RWPE2 (cell line): ENCODE data around the gene LAIR1.

Experiments
- ATAC-seq: fragments of 200-7000 bp; cut with Tn5 transposase; 3 replicates; pipeline ENCODE4 v1.9.1; 2021; ENCODE audit warnings: low read depth
- DNase-seq: peaks from one replicate; pipeline ENCODE4 v3.0.0-alpha.2; 2020; ENCODE audit warnings: low spot score
- H3K27ac ChIP-seq: fragments of 450-650 bp; 2 replicates; pipeline ENCODE4 v1.5.1; 2017; ENCODE audit warnings: mild to moderate bottlenecking; ENCODE audit not compliant: poor library complexity, severe bottlenecking
- H3K27me3 ChIP-seq: fragments of 250-450 bp; sonication (Bioruptor Pico); 2 replicates; pipeline ENCODE4 v1.5.1; 2021; ENCODE audit warnings: mild to moderate bottlenecking, moderate library complexity; ENCODE audit not compliant: insufficient read depth, poor library complexity, severe bottlenecking
- H3K36me3 ChIP-seq: fragments of 250-450 bp; sonication (Bioruptor Pico); 2 replicates; pipeline ENCODE4 v1.5.1; 2020; ENCODE audit warnings: low read depth, mild to moderate bottlenecking, moderate library complexity
- H3K4me1 ChIP-seq: fragments of 250-450 bp; sonication (Bioruptor Pico); 2 replicates; pipeline ENCODE4 v1.5.1; 2021; ENCODE audit warnings: mild to moderate bottlenecking, moderate library complexity; ENCODE audit not compliant: insufficient read depth, poor library complexity, severe bottlenecking
- H3K4me3 ChIP-seq: fragments of 250-450 bp; sonication (Bioruptor Pico); 2 replicates; pipeline ENCODE4 v1.5.1; 2021; ENCODE audit warnings: mild to moderate bottlenecking, moderate library complexity; ENCODE audit not compliant: severe bottlenecking
- H3K9me3 ChIP-seq: fragments of 250-450 bp; sonication (Bioruptor Pico); 2 replicates; pipeline ENCODE4 v1.5.1; 2021; ENCODE audit warnings: mild to moderate bottlenecking, moderate library complexity; ENCODE audit not compliant: severe bottlenecking
- CTCF ChIP-seq: fragments of 450-650 bp; IDR thresholded peaks from one replicate; pipeline ENCODE4 v1.5.1; 2017; ENCODE audit warnings: mild to moderate bottlenecking, moderate library complexity; ENCODE audit not compliant: poor library complexity, severe bottlenecking

LAIR1 gene

GRCh38 chr19:54339646-54340358 is 24.9 kb downstream of the LAIR1 start:
- H3K9me3 ChIP-seq = no peaks in the 10 kb centered on the region
- no peak overlapping the region for H3K4me3 ChIP-seq
- H3K36me3 ChIP-seq = no peaks in the 10 kb centered on the region
- TF ChIP-seq CTCF = no peak
- H3K27ac ChIP-seq = no peak overlapping the region
- no peaks in the 10 kb centered on the region for H3K4me1 ChIP-seq
- no peak for ATAC-seq
- H3K27me3 ChIP-seq = no peaks in the 10 kb centered on the region
- no peak for DNase-seq

- no peaks in the 10 kb centered on the region for H3K27me3 ChIP-seq
- no peaks in the 10 kb centered on the region for H3K9me3 ChIP-seq
- no peak for ATAC-seq
- H3K36me3 ChIP-seq = no peaks in the 10 kb centered on the region
- H3K4me3 ChIP-seq = no peak overlapping the region
- no peak for TF ChIP-seq CTCF
- no peak for DNase-seq
- no peaks in the 10 kb centered on the region for H3K4me1 ChIP-seq
- H3K27ac ChIP-seq = no peak overlapping the region
These were observed 26.2 kb downstream of the LAIR1 start for GRCh38 chr19:54338521-54338920.

- Histone ChIP-seq H3K36me3 (no peaks in the 10 kb centered on the region), H3K27me3 (peaks cover 2% of the 10 kb centered on the region), H3K9me3 (no peaks in the 10 kb centered on the region), H3K4me3 (no peak overlapping the region), H3K4me1 (no peaks in the 10 kb centered on the region), H3K27ac (no peak overlapping the region)
- DNase-seq (no peak), ATAC-seq (no peak)
- no peak for TF ChIP-seq CTCF
These were observed 26.9 kb downstream of the LAIR1 start for GRCh38 chr19:54337858-54338230.

- H3K36me3 ChIP-seq = no peaks in the 10 kb centered on the region
- TF ChIP-seq CTCF = no peak
- H3K4me1 ChIP-seq = no peaks in the 10 kb centered on the region
- H3K4me3 ChIP-seq = no peak overlapping the region
- H3K27ac ChIP-seq = no peak overlapping the region
- H3K27me3 ChIP-seq = peaks cover 3% of the 10 kb centered on the region
- no peak for DNase-seq
- ATAC-seq = no peak
- no peaks in the 10 kb centered on the region for H3K9me3 ChIP-seq
These were observed 27.6 kb downstream of the LAIR1 start for GRCh38 chr19:54336893-54337857.
